NCI-H82 treated with DMSO at 0.1 percent for 48 hours (cell line): ENCODE data around the gene ZNF710.
"Not testable (repeated sequence)": the region's sequence is repeated elsewhere in the genome, so short reads cannot be mapped to it uniquely, and the experiment has no call there.

Source experiments
- DNase-seq: peaks from one replicate; lab custom pipeline; 2025; ENCODE audit not compliant: unreplicated experiment; lab: John Stamatoyannopoulos, UW

ZNF710 gene

GRCh38 chr15:90101130-90101968 is 100.2 kb downstream of the ZNF710 start:
- DNase-seq = no peak

- peak; percentile 47 for DNase-seq
Observed at GRCh38 chr15:90101969-90102890, 101.1 kb downstream of the ZNF710 start, which contains the start of gene IDH2. Gene IDH2 (minus strand): TSS chr15:90102468. CDS start chr15:90102390, 78 bp downstream.

GRCh38 chr15:90103701-90104329 is 102.7 kb downstream of the ZNF710 start:
- DNase-seq = no peak

GRCh38 chr15:90104551-90104950 is 103.4 kb downstream of the ZNF710 start:
- no peak for DNase-seq

- DNase-seq = no peak
Observed at GRCh38 chr15:90105521-90105920, 104.4 kb downstream of the ZNF710 start.

GRCh38 chr15:90106522-90107117 is 105.5 kb downstream of the ZNF710 start:
- peak; percentile 75 for DNase-seq

GRCh38 chr15:90108038-90108437 is 106.9 kb downstream of the ZNF710 start:
- not testable (repeated sequence) for DNase-seq

- DNase-seq = not testable (repeated sequence)
Observed at GRCh38 chr15:90109163-90109751, 108.1 kb downstream of the ZNF710 start.

- DNase-seq = no peak
Observed at GRCh38 chr15:90113166-90113565, 112.0 kb downstream of the ZNF710 start.

GRCh38 chr15:90114451-90114901 is 113.4 kb downstream of the ZNF710 start:
- no peak for DNase-seq

- no peak for DNase-seq
Observed at GRCh38 chr15:90115783-90116182, 114.7 kb downstream of the ZNF710 start.

GRCh38 chr15:90119367-90119766 is 118.2 kb downstream of the ZNF710 start:
- no peak for DNase-seq

- DNase-seq = no peak
Observed at GRCh38 chr15:90121086-90121485, 120.0 kb downstream of the ZNF710 start.

GRCh38 chr15:90124507-90124906 is 123.4 kb downstream of the ZNF710 start:
- no peak for DNase-seq

- DNase-seq = no peak
Observed at GRCh38 chr15:90126022-90126421, 124.9 kb downstream of the ZNF710 start.

GRCh38 chr15:90126596-90127435 is 125.7 kb downstream of the ZNF710 start:
- peak; percentile 64 for DNase-seq

GRCh38 chr15:90130291-90130690 is 129.2 kb downstream of the ZNF710 start:
- DNase-seq = no peak
